ENCODE measurements around the gene POU1F1. TPM values are rescaled to one million over a fixed set of nuclear protein-coding genes. Genes with fewer than 3 reads are reported as not detected.
"Not testable (repeated sequence)": the region's sequence is repeated elsewhere in the genome, so short reads cannot be mapped to it uniquely, and the experiment has no call there.

The POU1F1 gene
- total RNA-seq, 1 donor from 2014 or later, result not detected

- no peak for TF ChIP-seq CTCF (IDR thresholded peaks at IDR 0.05; ENCODE audit: insufficient read depth, low read length, poor library complexity, severe bottlenecking)
- Histone ChIP-seq H3K27me3 (ENCODE audit: control insufficient read depth, insufficient read depth, low read length) (no peaks in the 10 kb centered on the region), H3K36me3 (ENCODE audit: control insufficient read depth, insufficient read depth, low read length) (no peaks in the 10 kb centered on the region), H3K4me3 (ENCODE audit: low read depth, low read length) (no peak overlapping the region)
- no peak for DNase-seq (ENCODE audit: low read depth)
Measured at GRCh38 chr3:87248831-87249230, 27.6 kb downstream of the POU1F1 start.

GRCh38 chr3:87248231-87248630 lies 28.2 kb downstream of the POU1F1 start:
- H3K4me3 ChIP-seq (ENCODE audit: low read depth, low read length); H3K36me3 ChIP-seq (ENCODE audit: control insufficient read depth, insufficient read depth, low read length); H3K27me3 ChIP-seq (ENCODE audit: control insufficient read depth, insufficient read depth, low read length): not testable (repeated sequence)

GRCh38 chr3:87247430-87247773 lies 29.0 kb downstream of the POU1F1 start:
- Histone ChIP-seq H3K4me3 (ENCODE audit: low read depth, low read length) (no peak overlapping the region), H3K36me3 (ENCODE audit: control insufficient read depth, insufficient read depth, low read length) (no peaks in the 10 kb centered on the region), H3K27me3 (ENCODE audit: control insufficient read depth, insufficient read depth, low read length) (no peaks in the 10 kb centered on the region)
- no peak for DNase-seq (ENCODE audit: low read depth)
- TF ChIP-seq CTCF (IDR thresholded peaks at IDR 0.05; ENCODE audit: insufficient read depth, low read length, poor library complexity, severe bottlenecking), result no peak

More at GRCh38 chr3:87248231-87248630, 28.2 kb downstream of the POU1F1 start:
- not testable (repeated sequence) for DNase-seq (ENCODE audit: low read depth)

- Histone ChIP-seq H3K4me3 (ENCODE audit: low read depth, low read length) (no peak overlapping the region), H3K36me3 (ENCODE audit: control insufficient read depth, insufficient read depth, low read length) (no peaks in the 10 kb centered on the region), H3K27me3 (ENCODE audit: control insufficient read depth, insufficient read depth, low read length) (no peaks in the 10 kb centered on the region)
- TF ChIP-seq CTCF (IDR thresholded peaks at IDR 0.05; ENCODE audit: insufficient read depth, low read length, poor library complexity, severe bottlenecking), result no peak
- no peak for DNase-seq (ENCODE audit: low read depth)
Measured at GRCh38 chr3:87246662-87247429, 29.5 kb downstream of the POU1F1 start.

GRCh38 chr3:87236093-87236492 lies 40.3 kb downstream of the POU1F1 start:
- DNase-seq (ENCODE audit: low read depth), result no peak
- H3K36me3 ChIP-seq (ENCODE audit: control insufficient read depth, insufficient read depth, low read length), result no peaks in the 10 kb centered on the region
- H3K4me3 ChIP-seq (ENCODE audit: low read depth, low read length), result no peak overlapping the region
- no peak for TF ChIP-seq CTCF (IDR thresholded peaks at IDR 0.05; ENCODE audit: insufficient read depth, low read length, poor library complexity, severe bottlenecking)
- H3K27me3 ChIP-seq (ENCODE audit: control insufficient read depth, insufficient read depth, low read length), result no peaks in the 10 kb centered on the region

GRCh38 chr3:87233805-87234204 lies 42.6 kb downstream of the POU1F1 start:
- Histone ChIP-seq H3K4me3 (ENCODE audit: low read depth, low read length) (no peak overlapping the region), H3K27me3 (ENCODE audit: control insufficient read depth, insufficient read depth, low read length) (no peaks in the 10 kb centered on the region), H3K36me3 (ENCODE audit: control insufficient read depth, insufficient read depth, low read length) (no peaks in the 10 kb centered on the region)
- DNase-seq (ENCODE audit: low read depth), result no peak
- no peak for TF ChIP-seq CTCF (IDR thresholded peaks at IDR 0.05; ENCODE audit: insufficient read depth, low read length, poor library complexity, severe bottlenecking)
